ENCODE results near the gene LARGE1.
"Not testable (repeated sequence)": the region's sequence is repeated elsewhere in the genome, so short reads cannot be mapped to it uniquely, and the experiment has no call there.

Gene LARGE1

GRCh38 chr22:33400061-33400840, 520.0 kb downstream of the LARGE1 start:
- DNase-seq = no peak

- DNase-seq = no peak
Observed at GRCh38 chr22:33397381-33397907, 522.8 kb downstream of the LARGE1 start.

GRCh38 chr22:33393432-33393831, 526.8 kb downstream of the LARGE1 start:
- DNase-seq = no peak

GRCh38 chr22:33391298-33391697, 529.0 kb downstream of the LARGE1 start:
- DNase-seq = no peak

- DNase-seq = no peak
Observed at GRCh38 chr22:33389936-33390335, 530.3 kb downstream of the LARGE1 start.

GRCh38 chr22:33386270-33386669, 534.0 kb downstream of the LARGE1 start:
- no peak for DNase-seq

- DNase-seq = no peak
Observed at GRCh38 chr22:33385611-33386010, 534.7 kb downstream of the LARGE1 start.

GRCh38 chr22:33382436-33382835, 537.8 kb downstream of the LARGE1 start:
- DNase-seq = no peak

GRCh38 chr22:33381531-33382406, 538.5 kb downstream of the LARGE1 start:
- DNase-seq = no peak

- no peak for DNase-seq
Observed at GRCh38 chr22:33380789-33381530, 539.3 kb downstream of the LARGE1 start.

- no peak for DNase-seq
Observed at GRCh38 chr22:33379836-33380235, 540.4 kb downstream of the LARGE1 start.

- no peak for DNase-seq
Observed at GRCh38 chr22:33372875-33373274, 547.4 kb downstream of the LARGE1 start.

GRCh38 chr22:33363256-33363655, 557.0 kb downstream of the LARGE1 start:
- DNase-seq = not testable (repeated sequence)

GRCh38 chr22:33362702-33363101, 557.6 kb downstream of the LARGE1 start:
- DNase-seq = no peak

GRCh38 chr22:33361581-33361980, 558.7 kb downstream of the LARGE1 start:
- no peak for DNase-seq

GRCh38 chr22:33357981-33358399, 562.3 kb downstream of the LARGE1 start:
- DNase-seq = no peak

GRCh38 chr22:33354928-33355327, 565.3 kb downstream of the LARGE1 start:
- no peak for DNase-seq

GRCh38 chr22:33353502-33353901, 566.8 kb downstream of the LARGE1 start:
- no peak for DNase-seq

- no peak for DNase-seq
Observed at GRCh38 chr22:33352768-33353167, 567.5 kb downstream of the LARGE1 start.

GRCh38 chr22:33350961-33351360, 569.3 kb downstream of the LARGE1 start:
- no peak for DNase-seq

- no peak for DNase-seq
Observed at GRCh38 chr22:33350491-33350890, 569.8 kb downstream of the LARGE1 start.

- DNase-seq = no peak
Observed at GRCh38 chr22:33347002-33347401, 573.3 kb downstream of the LARGE1 start.

- DNase-seq = no peak
Observed at GRCh38 chr22:33341611-33342010, 578.7 kb downstream of the LARGE1 start.

Data from NCI-H2107 (cell line).